HFFc6 (cell line): ENCODE results near the gene CLCA2. TPM values are rescaled to one million over a fixed set of nuclear protein-coding genes. Genes with fewer than 3 reads are reported as not detected.

Source experiments
- DNase-seq: peaks from one replicate; pipeline ENCODE4 v3.0.0-alpha.2; 2018
- H3K27ac Mint-ChIP-seq: 2 replicates; pipeline ENCODE4 v1.8.0; 2020; ENCODE audit warnings: mild to moderate bottlenecking, mixed read lengths
- H3K27me3 Mint-ChIP-seq: 2 replicates; pipeline ENCODE4 v1.8.0; 2021; ENCODE audit warnings: mild to moderate bottlenecking, moderate library complexity, mixed read lengths; ENCODE audit not compliant: insufficient read depth
- H3K36me3 Mint-ChIP-seq: 2 replicates; pipeline ENCODE4 v1.8.0; 2021; ENCODE audit warnings: low read depth, mixed read lengths
- H3K4me1 Mint-ChIP-seq: 2 replicates; pipeline ENCODE4 v1.8.0; 2020; ENCODE audit warnings: low read depth, mixed read lengths
- H3K4me3 Mint-ChIP-seq: 2 replicates; pipeline ENCODE4 v1.8.0; 2020; ENCODE audit warnings: mild to moderate bottlenecking, moderate library complexity, mixed read lengths
- H3K9me3 Mint-ChIP-seq: 2 replicates; pipeline ENCODE4 v1.8.0; 2020; ENCODE audit warnings: mild to moderate bottlenecking, mixed read lengths
- CTCF ChIP-seq: fragments of 200-600 bp; sonication (generic); IDR thresholded peaks from 2 replicates; pipeline ENCODE4 v1.5.0; 2021; ENCODE audit warnings: antibody characterized with exemption, mild to moderate bottlenecking
- total RNA-seq, 6 experiments: library from RNA; stranded (reverse); fragmentation: NEBNext Ultra II Directional; extraction: Animal tissue kit (Norgen Biotek cat#: 25700); gene quantifications; 2 replicates in 1 of 6; 3 replicates in 5 of 6; pipeline ENCODE4 v1.2.3, GENCODE V29; 2021

The CLCA2 gene
- total RNA-seq, 6 experiments from 2014 or later = 0.09 to 0.50 (median 0.18) TPM

- Mint-ChIP-seq H3K27me3 (no peaks in the 10 kb centered on the region), H3K27ac (no peak overlapping the region), H3K4me3 (no peak overlapping the region), H3K9me3 (no peaks in the 10 kb centered on the region), H3K36me3 (no peaks in the 10 kb centered on the region), H3K4me1 (no peaks in the 10 kb centered on the region)
- no peak for TF ChIP-seq CTCF
- DNase-seq = peak; percentile 87
These were observed 5.9 kb downstream of the CLCA2 start for GRCh38 chr1:86429835-86430234.

GRCh38 chr1:86430376-86430775, 6.4 kb downstream of the CLCA2 start:
- Mint-ChIP-seq H3K27ac (no peak overlapping the region), H3K36me3 (no peaks in the 10 kb centered on the region), H3K9me3 (no peaks in the 10 kb centered on the region), H3K4me1 (no peaks in the 10 kb centered on the region), H3K4me3 (no peak overlapping the region), H3K27me3 (no peaks in the 10 kb centered on the region)
- TF ChIP-seq CTCF = no peak
- DNase-seq = no peak

- H3K4me3 Mint-ChIP-seq = no peak overlapping the region
- no peaks in the 10 kb centered on the region for H3K4me1 Mint-ChIP-seq
- TF ChIP-seq CTCF = no peak
- H3K27ac Mint-ChIP-seq = no peak overlapping the region
- no peak for DNase-seq
- peaks cover 4% of the 10 kb centered on the region for H3K27me3 Mint-ChIP-seq
- no peaks in the 10 kb centered on the region for H3K9me3 Mint-ChIP-seq
- no peaks in the 10 kb centered on the region for H3K36me3 Mint-ChIP-seq
These were observed 10.1 kb downstream of the CLCA2 start for GRCh38 chr1:86434059-86434458.

GRCh38 chr1:86435327-86435726, 11.4 kb downstream of the CLCA2 start:
- no peaks in the 10 kb centered on the region for H3K9me3 Mint-ChIP-seq
- TF ChIP-seq CTCF = no peak
- H3K27ac Mint-ChIP-seq = no peak overlapping the region
- no peak for DNase-seq
- peaks cover 4% of the 10 kb centered on the region for H3K27me3 Mint-ChIP-seq
- H3K4me1 Mint-ChIP-seq = no peaks in the 10 kb centered on the region
- H3K36me3 Mint-ChIP-seq = no peaks in the 10 kb centered on the region
- no peak overlapping the region for H3K4me3 Mint-ChIP-seq

GRCh38 chr1:86436041-86436440, 12.1 kb downstream of the CLCA2 start:
- no peak for TF ChIP-seq CTCF
- no peaks in the 10 kb centered on the region for H3K36me3 Mint-ChIP-seq
- no peak for DNase-seq
- peaks cover 4% of the 10 kb centered on the region for H3K27me3 Mint-ChIP-seq
- no peaks in the 10 kb centered on the region for H3K9me3 Mint-ChIP-seq
- H3K4me3 Mint-ChIP-seq = no peak overlapping the region
- H3K27ac Mint-ChIP-seq = no peak overlapping the region
- H3K4me1 Mint-ChIP-seq = no peaks in the 10 kb centered on the region

GRCh38 chr1:86441581-86441980, 17.6 kb downstream of the CLCA2 start:
- Mint-ChIP-seq H3K27me3 (peaks cover 7% of the 10 kb centered on the region), H3K4me3 (no peak overlapping the region), H3K9me3 (no peaks in the 10 kb centered on the region), H3K36me3 (no peaks in the 10 kb centered on the region), H3K27ac (no peak overlapping the region), H3K4me1 (no peaks in the 10 kb centered on the region)
- TF ChIP-seq CTCF = no peak
- no peak for DNase-seq
